Large intestine (tissue), 3 donors: ENCODE results near the gene PSMC3. TPM values are rescaled to one million over a fixed set of nuclear protein-coding genes. Genes with fewer than 3 reads are reported as not detected.
A peak's percentile ranks its signal among the peaks of the same experiment; 100 is the strongest.

Source experiments
- DNase-seq, 2 donors: peaks; one replicate each; pipeline versions ENCODE4 v3.0.0 to v3.0.0-alpha.2; 2013
- H3K27ac ChIP-seq: one replicate; pipeline ENCODE4 v1.5.1; 2013; ENCODE audit warnings: low read length
- H3K27me3 ChIP-seq: 2 replicates; pipeline ENCODE4 v1.6.1; 2013; ENCODE audit warnings: low read length; ENCODE audit not compliant: control insufficient read depth, insufficient read depth
- H3K36me3 ChIP-seq: 2 replicates; pipeline ENCODE4 v1.6.1; 2013; ENCODE audit warnings: low read length; ENCODE audit not compliant: control insufficient read depth, insufficient read depth
- H3K4me1 ChIP-seq: one replicate; pipeline ENCODE4 v1.6.1; 2013; ENCODE audit warnings: low read length; ENCODE audit not compliant: control insufficient read depth, insufficient read depth
- H3K4me3 ChIP-seq: one replicate; pipeline ENCODE4 v1.5.1; 2013; ENCODE audit warnings: low read length
- H3K9me3 ChIP-seq: one replicate; pipeline ENCODE4 v1.6.1; 2013; ENCODE audit warnings: mild to moderate bottlenecking, low read depth, low read length, moderate library complexity; ENCODE audit not compliant: control insufficient read depth
- whole genome bisulfite sequencing: methylation state at CpG from one replicate; pipeline ENCODE4 v1.1.5; 2013; ENCODE audit warnings: low lambda C conversion rate; ENCODE audit not compliant: insufficient coverage; 5-methylcytosine and 5-hydroxymethylcytosine counted together
- polyA plus RNA-seq: library from polyadenylated mRNA; unstranded; fragments of 120-200 nt; gene quantifications from one replicate; pipeline ENCODE4 v1.2.1, GENCODE V29; 2013

Gene PSMC3
- polyA plus RNA-seq, 1 donor = 99.4 TPM

- no peak for DNase-seq
- WGBS = no CpG with 5 or more reads among the region's 14 CpGs
- no peaks in the 10 kb centered on the region for H3K27me3 ChIP-seq
- H3K27ac ChIP-seq = no peak overlapping the region
- H3K4me1 ChIP-seq = peaks cover 3% of the 10 kb centered on the region
- peak overlapping the region; percentile 21 for H3K4me3 ChIP-seq
- H3K36me3 ChIP-seq = no peaks in the 10 kb centered on the region
- no peaks in the 10 kb centered on the region for H3K9me3 ChIP-seq
These were observed 49.5 kb downstream of the PSMC3 start for GRCh38 chr11:47376525-47377371.

- WGBS = no CpG with 5 or more reads among the region's 8 CpGs
- H3K27ac ChIP-seq = no peak overlapping the region
- peaks cover 3% of the 10 kb centered on the region for H3K4me1 ChIP-seq
- no peak for DNase-seq
- H3K9me3 ChIP-seq = no peaks in the 10 kb centered on the region
- no peaks in the 10 kb centered on the region for H3K36me3 ChIP-seq
- no peak overlapping the region for H3K4me3 ChIP-seq
- no peaks in the 10 kb centered on the region for H3K27me3 ChIP-seq
These were observed 50.1 kb downstream of the PSMC3 start for GRCh38 chr11:47376107-47376524.

DNA sequence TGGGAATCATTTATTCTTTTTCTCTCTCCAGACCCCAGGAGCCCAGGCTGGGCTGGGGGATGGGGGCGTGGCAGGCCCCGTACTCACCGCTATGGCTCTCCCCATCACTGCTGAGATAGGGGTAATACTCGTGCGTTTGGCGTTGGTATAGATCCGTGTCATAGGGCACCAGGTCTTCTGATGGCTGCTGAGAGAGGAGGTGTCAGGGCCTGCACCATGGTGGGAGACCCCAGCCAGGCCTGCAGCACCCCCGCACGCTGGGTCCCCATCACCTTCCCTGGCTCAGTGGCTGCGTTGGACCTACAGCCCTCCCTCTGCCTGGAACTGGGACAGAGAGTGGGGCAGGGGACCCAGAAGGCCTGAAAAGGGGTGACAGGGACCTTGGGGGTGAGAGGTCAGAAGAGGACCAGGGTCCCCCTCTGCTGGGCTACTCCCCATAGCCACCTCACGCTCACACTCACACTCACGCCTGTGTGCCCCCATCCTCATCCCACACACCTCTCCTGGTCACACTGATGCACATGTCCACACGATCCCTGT, 50.6 kb downstream of the PSMC3 start:
- WGBS = no CpG with 5 or more reads among the region's 13 CpGs
- Histone ChIP-seq H3K4me3 (no peak overlapping the region), H3K27ac (no peak overlapping the region), H3K4me1 (peaks cover 3% of the 10 kb centered on the region), H3K27me3 (no peaks in the 10 kb centered on the region), H3K36me3 (no peaks in the 10 kb centered on the region), H3K9me3 (no peaks in the 10 kb centered on the region)
- DNase-seq = no peak

GRCh38 chr11:47375020-47375419, 51.2 kb downstream of the PSMC3 start:
- Histone ChIP-seq H3K4me3 (no peak overlapping the region), H3K27ac (no peak overlapping the region), H3K27me3 (no peaks in the 10 kb centered on the region), H3K36me3 (no peaks in the 10 kb centered on the region), H3K4me1 (peaks cover 3% of the 10 kb centered on the region), H3K9me3 (no peaks in the 10 kb centered on the region)
- no peak for DNase-seq
- 100% methylated on average over 2 of the region's 8 CpGs for WGBS

GRCh38 chr11:47374720-47375019, 51.6 kb downstream of the PSMC3 start:
- DNase-seq = no peak
- no peak overlapping the region for H3K4me3 ChIP-seq
- H3K36me3 ChIP-seq = no peaks in the 10 kb centered on the region
- WGBS = no CpG with 5 or more reads among the region's 5 CpGs
- no peak overlapping the region for H3K27ac ChIP-seq
- no peaks in the 10 kb centered on the region for H3K27me3 ChIP-seq
- no peaks in the 10 kb centered on the region for H3K9me3 ChIP-seq
- peaks cover 3% of the 10 kb centered on the region for H3K4me1 ChIP-seq

- WGBS = 70% methylated on average over 2 of the region's 19 CpGs
- Histone ChIP-seq H3K36me3 (no peaks in the 10 kb centered on the region), H3K4me3 (no peak overlapping the region), H3K9me3 (no peaks in the 10 kb centered on the region), H3K27me3 (no peaks in the 10 kb centered on the region), H3K4me1 (peaks cover 3% of the 10 kb centered on the region), H3K27ac (no peak overlapping the region)
- peak; percentile 61 for DNase-seq
These were observed 52.1 kb downstream of the PSMC3 start for GRCh38 chr11:47373876-47374719.

DNA sequence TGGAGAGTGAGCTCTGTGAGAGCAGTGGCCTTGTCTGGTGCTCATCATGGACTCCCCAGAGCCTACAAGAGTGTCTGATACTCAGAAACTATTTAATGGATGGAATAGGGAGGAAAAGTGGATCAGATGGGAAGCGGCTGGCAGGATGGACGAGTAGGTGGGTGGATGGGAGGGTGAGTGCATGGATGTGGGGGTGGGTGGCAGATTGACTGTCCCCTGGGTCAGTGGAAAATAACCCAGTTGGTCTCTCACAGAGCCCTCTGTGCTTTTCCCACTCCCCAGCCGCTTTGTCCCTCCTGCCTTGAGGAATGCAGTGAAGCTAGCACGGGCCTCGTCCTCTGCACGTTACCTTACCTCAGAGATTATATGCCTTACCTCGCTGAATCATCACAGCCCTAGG, 53.8 kb downstream of the PSMC3 start:
- no peak for DNase-seq
- Histone ChIP-seq H3K27ac (no peak overlapping the region), H3K27me3 (no peaks in the 10 kb centered on the region), H3K36me3 (no peaks in the 10 kb centered on the region), H3K9me3 (no peaks in the 10 kb centered on the region), H3K4me1 (peaks cover 2% of the 10 kb centered on the region), H3K4me3 (no peak overlapping the region)
- 92% methylated on average over 2 of the region's 7 CpGs for WGBS

DNA sequence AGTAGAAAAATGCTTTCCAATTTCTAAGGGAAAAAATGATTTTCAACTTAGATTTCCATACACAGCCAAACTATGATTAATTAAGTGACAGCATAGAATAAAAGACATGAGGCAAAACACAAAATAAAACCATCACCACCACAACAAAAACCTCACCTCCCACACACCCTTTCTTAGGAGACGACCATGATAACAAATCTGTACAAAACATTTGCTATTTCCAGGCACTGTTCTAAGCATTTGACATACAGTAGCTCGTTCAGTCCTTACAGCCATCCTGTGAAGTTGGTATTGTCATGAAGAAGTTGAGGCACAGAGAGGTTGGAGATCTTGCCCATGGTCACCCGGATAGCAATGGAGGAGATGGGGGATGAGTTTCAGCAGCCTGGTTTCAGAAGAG, 56.6 kb downstream of the PSMC3 start:
- H3K9me3 ChIP-seq = no peaks in the 10 kb centered on the region
- WGBS = no CpG with 5 or more reads among the region's 3 CpGs
- no peaks in the 10 kb centered on the region for H3K4me1 ChIP-seq
- no peak overlapping the region for H3K27ac ChIP-seq
- DNase-seq = no peak
- no peaks in the 10 kb centered on the region for H3K27me3 ChIP-seq
- no peak overlapping the region for H3K4me3 ChIP-seq
- H3K36me3 ChIP-seq = no peaks in the 10 kb centered on the region

Other genes with a start within 250 kb of the PSMC3 start
- 74.8 TPM for gene ARFGAP2, start 249.6 kb downstream of the PSMC3 start, polyA plus RNA-seq
- gene PACSIN3, start 240.0 kb downstream of the PSMC3 start, polyA plus RNA-seq = 44.7 TPM
- 30.8 TPM for gene DDB2, start 211.5 kb downstream of the PSMC3 start, polyA plus RNA-seq
- 87.3 TPM for gene ACP2, start 177.6 kb downstream of the PSMC3 start, polyA plus RNA-seq
- gene NR1H3, start 168.4 kb downstream of the PSMC3 start, polyA plus RNA-seq = 159 TPM
- gene MADD, start 156.3 kb downstream of the PSMC3 start, polyA plus RNA-seq = 49.8 TPM
- 0.01 TPM for gene MYBPC3, start 73.7 kb downstream of the PSMC3 start, polyA plus RNA-seq
- gene SPI1, start 47.9 kb downstream of the PSMC3 start, polyA plus RNA-seq = 10.2 TPM
- 31.3 TPM for gene SLC39A13, start 17.8 kb downstream of the PSMC3 start, polyA plus RNA-seq
- gene RAPSN, start 22.7 kb upstream of the PSMC3 start, polyA plus RNA-seq = 0.64 TPM
- gene CELF1, start 126.7 kb upstream of the PSMC3 start, polyA plus RNA-seq = 79.2 TPM
- gene PTPMT1, start 139.2 kb upstream of the PSMC3 start, polyA plus RNA-seq = 51.1 TPM
- 13.9 TPM for gene KBTBD4, start 152.5 kb upstream of the PSMC3 start, polyA plus RNA-seq
- gene NDUFS3, start 152.6 kb upstream of the PSMC3 start, polyA plus RNA-seq = 112 TPM
- gene FAM180B, start 160.2 kb upstream of the PSMC3 start, polyA plus RNA-seq = 0.19 TPM
- gene C1QTNF4, start 168.0 kb upstream of the PSMC3 start, polyA plus RNA-seq = 3.7 TPM
- gene MTCH2, start 216.1 kb upstream of the PSMC3 start, polyA plus RNA-seq = 102 TPM